ENCODE results near the gene RNF168.
"Not testable (repeated sequence)": the region's sequence is repeated elsewhere in the genome, so short reads cannot be mapped to it uniquely, and the experiment has no call there.

GRCh38 chr3:196462680-196463477, 40.7 kb downstream of the RNF168 start:
- not testable (repeated sequence) for TF ChIP-seq POLR2A (IDR thresholded peaks at IDR 0.05); CTCF (IDR thresholded peaks at IDR 0.05 in 8 of 11, conservative IDR thresholded peaks at IDR 0.05 in 3 of 11)
